Keratinocyte (primary cell): ENCODE data around the gene MFSD11.

Experiments
- CTCF ChIP-seq, 3 experiments: IDR thresholded peaks in 1 of 3; conservative IDR thresholded peaks in 1 of 3; optimal IDR thresholded peaks in 1 of 3; 2 replicates in 2 of 3; 3 replicates in 1 of 3; pipeline versions ENCODE3 to v1.5.1; 2011; ENCODE audit warnings: low read length in 3 of 3, mild to moderate bottlenecking in 3 of 3, moderate library complexity in 2 of 3, control low read depth in 1 of 3, inconsistent platforms in 1 of 3; ENCODE audit not compliant: insufficient read depth in 2 of 3; ENCODE audit errors: extremely low read depth in 1 of 3
- EZH2 ChIP-seq: IDR thresholded peaks from one replicate; pipeline ENCODE4 v1.6.1; 2012; ENCODE audit warnings: inconsistent platforms, mild to moderate bottlenecking, low read length, moderate library complexity

- no peak for TF ChIP-seq CTCF (optimal IDR thresholded peaks at IDR 0.05 in 1 of 3, IDR thresholded peaks at IDR 0.05 in 1 of 3, conservative IDR thresholded peaks at IDR 0.05 in 1 of 3; ENCODE audit: extremely low read depth in 1 of 3, insufficient read depth in 2 of 3, low read length in 3 of 3)
- no peak for TF ChIP-seq EZH2
Observed at GRCh38 chr17:76732734-76733617, 4.9 kb upstream of the MFSD11 start.
